ENCODE results near the gene PGRMC2. TPM values are rescaled to one million over a fixed set of nuclear protein-coding genes. Genes with fewer than 3 reads are reported as not detected.
"Not testable (repeated sequence)": the region's sequence is repeated elsewhere in the genome, so short reads cannot be mapped to it uniquely, and the experiment has no call there.

The PGRMC2 gene
- total RNA-seq, 1 donor from 2014 or later, result 28.3 TPM

DNA sequence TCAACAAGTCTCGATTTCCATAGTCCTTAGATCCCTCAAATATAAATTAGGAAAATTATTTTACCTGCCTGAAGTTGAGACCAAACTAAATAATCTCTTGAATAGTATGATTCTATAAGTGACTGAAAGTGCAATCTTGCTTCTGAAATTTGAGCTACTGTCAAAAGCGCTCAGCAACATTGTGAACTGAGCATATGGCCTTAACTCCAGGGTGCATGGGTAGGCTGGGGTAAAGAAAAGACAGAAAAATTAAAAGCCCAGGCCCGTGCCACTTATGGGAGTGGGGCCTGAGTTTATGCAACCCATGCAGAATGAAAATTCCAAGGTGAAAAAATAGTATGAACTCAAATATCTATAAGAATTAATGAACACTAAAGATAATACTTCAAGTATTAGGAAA lies 9.8 kb downstream of the PGRMC2 start:
- no peak overlapping the region for H3K27ac Mint-ChIP-seq

DNA sequence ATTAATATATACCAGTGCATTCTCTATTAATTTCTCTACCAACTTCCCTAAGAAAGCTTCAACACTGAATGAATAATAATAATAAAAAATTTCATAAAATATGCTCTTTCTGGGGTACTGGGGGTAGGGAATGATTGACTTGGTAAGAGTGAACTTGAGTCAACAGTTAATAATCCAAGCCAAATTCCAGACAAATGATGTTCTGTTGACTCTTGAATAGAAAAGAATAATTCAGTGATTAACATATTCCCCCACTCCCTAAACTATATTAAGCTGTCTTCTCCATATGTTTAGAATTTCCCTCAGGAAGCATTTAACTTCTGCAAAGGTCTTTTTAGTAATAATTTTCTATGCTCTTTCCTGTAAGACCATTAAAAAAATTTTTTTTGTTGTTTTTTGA lies 12.3 kb downstream of the PGRMC2 start:
- CTCF ChIA-PET, result no interaction called here
- Mint-ChIP-seq H3K36me3 (ENCODE audit: low read depth) (peaks cover 26% of the 10 kb centered on the region), H3K27me3 (no peaks in the 10 kb centered on the region), H3K9me3 (no peaks in the 10 kb centered on the region), H3K4me1 (no peaks in the 10 kb centered on the region), H3K4me3 (no peak overlapping the region), H3K27ac (no peak overlapping the region)
- DNase-seq (no peak), ATAC-seq (ENCODE audit: low read depth) (no peak)
- POLR2A ChIA-PET, result no interaction called here
- intact Hi-C loops (cut with micrococcal nuclease), result no loop called here
- TF ChIP-seq, protein P1, sequence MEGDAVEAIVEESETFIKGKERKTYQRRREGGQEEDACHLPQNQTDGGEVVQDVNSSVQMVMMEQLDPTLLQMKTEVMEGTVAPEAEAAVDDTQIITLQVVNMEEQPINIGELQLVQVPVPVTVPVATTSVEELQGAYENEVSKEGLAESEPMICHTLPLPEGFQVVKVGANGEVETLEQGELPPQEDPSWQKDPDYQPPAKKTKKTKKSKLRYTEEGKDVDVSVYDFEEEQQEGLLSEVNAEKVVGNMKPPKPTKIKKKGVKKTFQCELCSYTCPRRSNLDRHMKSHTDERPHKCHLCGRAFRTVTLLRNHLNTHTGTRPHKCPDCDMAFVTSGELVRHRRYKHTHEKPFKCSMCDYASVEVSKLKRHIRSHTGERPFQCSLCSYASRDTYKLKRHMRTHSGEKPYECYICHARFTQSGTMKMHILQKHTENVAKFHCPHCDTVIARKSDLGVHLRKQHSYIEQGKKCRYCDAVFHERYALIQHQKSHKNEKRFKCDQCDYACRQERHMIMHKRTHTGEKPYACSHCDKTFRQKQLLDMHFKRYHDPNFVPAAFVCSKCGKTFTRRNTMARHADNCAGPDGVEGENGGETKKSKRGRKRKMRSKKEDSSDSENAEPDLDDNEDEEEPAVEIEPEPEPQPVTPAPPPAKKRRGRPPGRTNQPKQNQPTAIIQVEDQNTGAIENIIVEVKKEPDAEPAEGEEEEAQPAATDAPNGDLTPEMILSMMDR (IDR thresholded peaks at IDR 0.05), result no peak

More for the DNA sequence above, 9.8 kb downstream of the PGRMC2 start:
- no peaks in the 10 kb centered on the region for H3K9me3 Mint-ChIP-seq
- intact Hi-C loops (cut with micrococcal nuclease), result no loop called here
- no peaks in the 10 kb centered on the region for H3K27me3 Mint-ChIP-seq
- H3K4me1 Mint-ChIP-seq, result peaks cover 8% of the 10 kb centered on the region
- no peak overlapping the region for H3K4me3 Mint-ChIP-seq
- ATAC-seq (ENCODE audit: low read depth) (no peak), DNase-seq (no peak)
- CTCF ChIA-PET, result no interaction called here
- POLR2A ChIA-PET, result no interaction called here
- peaks cover 8% of the 10 kb centered on the region for H3K36me3 Mint-ChIP-seq (ENCODE audit: low read depth)
- TF ChIP-seq, protein P1 (IDR thresholded peaks at IDR 0.05), result no peak

DNA sequence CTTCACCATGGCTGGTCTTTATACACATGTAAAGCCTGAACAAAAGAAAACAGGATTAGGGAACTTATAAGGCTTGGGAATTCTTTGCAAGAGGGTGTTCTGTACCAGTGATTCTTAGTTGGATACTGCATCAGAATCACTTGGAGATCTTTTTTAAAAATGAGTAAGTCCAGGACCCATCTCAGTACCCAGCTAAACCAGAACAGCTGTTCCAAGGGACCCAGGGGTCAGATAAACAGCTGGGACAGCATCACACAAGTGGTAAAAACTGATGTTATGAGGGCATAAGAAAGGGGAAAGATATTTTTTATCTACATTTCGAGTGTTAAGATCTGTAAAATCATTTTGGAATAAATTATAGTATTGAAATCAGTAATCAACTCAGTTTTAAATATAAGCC lies 16.1 kb downstream of the PGRMC2 start:
- no peaks in the 10 kb centered on the region for H3K4me1 Mint-ChIP-seq
- POLR2A ChIA-PET, result no interaction called here

DNA sequence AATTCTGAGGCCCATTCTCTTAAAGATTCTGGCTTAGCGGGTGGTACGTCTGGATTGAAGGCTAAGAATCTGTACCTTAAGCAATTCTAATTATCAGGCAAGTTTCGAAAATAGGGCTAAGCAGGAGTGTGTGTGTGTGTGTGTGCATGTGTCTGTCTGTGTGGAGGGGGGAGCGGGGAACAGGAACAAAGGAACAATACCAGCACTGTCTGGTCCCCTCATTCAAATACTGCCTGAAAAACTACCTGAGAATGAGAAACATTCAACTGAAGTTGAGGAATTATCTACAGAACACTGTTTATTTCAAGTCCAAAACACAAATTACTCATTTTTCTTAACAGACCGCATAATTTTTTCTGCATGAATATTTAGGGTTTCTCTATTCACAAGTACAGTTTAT lies 18.6 kb downstream of the PGRMC2 start:
- CTCF ChIA-PET, result no interaction called here
- peaks cover 8% of the 10 kb centered on the region for H3K9me3 Mint-ChIP-seq
- peaks cover 26% of the 10 kb centered on the region for H3K36me3 Mint-ChIP-seq (ENCODE audit: low read depth)
- H3K4me1 Mint-ChIP-seq, result no peaks in the 10 kb centered on the region
- intact Hi-C loops (cut with micrococcal nuclease), result no loop called here
- DNase-seq (no peak), ATAC-seq (ENCODE audit: low read depth) (no peak)
- no peak overlapping the region for H3K27ac Mint-ChIP-seq
- no peaks in the 10 kb centered on the region for H3K27me3 Mint-ChIP-seq
- POLR2A ChIA-PET, result no interaction called here
- no peak overlapping the region for H3K4me3 Mint-ChIP-seq
- TF ChIP-seq, protein P1 (IDR thresholded peaks at IDR 0.05), result no peak

More for the DNA sequence above, 16.1 kb downstream of the PGRMC2 start:
- no peak for DNase-seq
- peaks cover 29% of the 10 kb centered on the region for H3K36me3 Mint-ChIP-seq (ENCODE audit: low read depth)
- intact Hi-C loops (cut with micrococcal nuclease), result no loop called here
- TF ChIP-seq, protein P1 (IDR thresholded peaks at IDR 0.05), result no peak
- no peaks in the 10 kb centered on the region for H3K27me3 Mint-ChIP-seq
- CTCF ChIA-PET, result no interaction called here
- H3K27ac Mint-ChIP-seq, result no peak overlapping the region
- ATAC-seq (ENCODE audit: low read depth), result no peak
- H3K9me3 Mint-ChIP-seq, result no peaks in the 10 kb centered on the region
- H3K4me3 Mint-ChIP-seq, result no peak overlapping the region

DNA sequence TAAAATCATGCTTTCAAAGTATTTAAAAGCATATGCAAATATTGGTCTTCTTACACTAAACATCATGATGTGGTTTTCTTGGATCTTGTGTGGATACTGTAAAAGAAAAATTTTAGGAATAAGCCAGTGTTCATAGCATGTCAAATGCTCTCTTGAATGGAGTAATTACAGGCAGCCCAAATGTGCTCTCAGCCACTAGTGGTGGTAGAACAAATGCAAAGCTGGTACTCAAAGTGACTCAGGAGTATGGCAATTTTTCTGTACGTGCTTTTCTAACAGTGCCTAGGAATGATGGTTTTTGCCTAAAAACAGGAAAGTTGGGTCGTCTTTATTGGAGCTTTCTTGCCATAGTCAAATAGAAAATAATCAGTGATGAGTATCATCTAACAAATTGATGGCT lies 19.9 kb downstream of the PGRMC2 start:
- Mint-ChIP-seq H3K4me1 (no peaks in the 10 kb centered on the region), H3K27ac (no peak overlapping the region), H3K36me3 (ENCODE audit: low read depth) (peaks cover 20% of the 10 kb centered on the region), H3K27me3 (no peaks in the 10 kb centered on the region), H3K9me3 (peaks cover 8% of the 10 kb centered on the region), H3K4me3 (no peak overlapping the region)
- POLR2A ChIA-PET, result no interaction called here
- CTCF ChIA-PET, result no interaction called here
- ATAC-seq (ENCODE audit: low read depth) (no peak), DNase-seq (no peak)
- intact Hi-C loops (cut with micrococcal nuclease), result no loop called here
- TF ChIP-seq, protein P1 (IDR thresholded peaks at IDR 0.05), result no peak

DNA sequence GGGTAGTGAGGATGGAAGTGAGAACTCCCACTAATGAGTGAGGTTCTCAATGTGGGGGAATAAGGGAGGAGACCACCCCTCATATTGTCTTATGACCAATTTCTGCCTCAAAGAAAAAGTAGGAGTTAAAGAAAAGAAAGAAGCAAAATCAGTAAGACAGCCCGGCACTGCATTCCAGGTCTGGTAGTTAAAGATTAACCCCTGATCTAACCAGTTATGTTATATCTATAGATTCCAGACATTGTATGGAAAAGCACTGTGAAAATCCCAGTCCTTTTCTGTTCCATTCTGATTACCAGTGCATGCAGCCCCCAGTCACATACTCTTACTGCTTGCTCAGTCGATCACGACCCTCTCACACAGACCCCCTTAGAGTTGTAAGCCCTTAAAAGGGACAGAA lies 20.4 kb downstream of the PGRMC2 start:
- intact Hi-C loops (cut with micrococcal nuclease); H3K27me3 Mint-ChIP-seq; H3K9me3 Mint-ChIP-seq; H3K4me1 Mint-ChIP-seq; CTCF ChIA-PET; H3K4me3 Mint-ChIP-seq; POLR2A ChIA-PET; ATAC-seq (ENCODE audit: low read depth); DNase-seq; H3K27ac Mint-ChIP-seq: not testable (repeated sequence)
- peaks cover 16% of the 10 kb centered on the region for H3K36me3 Mint-ChIP-seq (ENCODE audit: low read depth)

DNA sequence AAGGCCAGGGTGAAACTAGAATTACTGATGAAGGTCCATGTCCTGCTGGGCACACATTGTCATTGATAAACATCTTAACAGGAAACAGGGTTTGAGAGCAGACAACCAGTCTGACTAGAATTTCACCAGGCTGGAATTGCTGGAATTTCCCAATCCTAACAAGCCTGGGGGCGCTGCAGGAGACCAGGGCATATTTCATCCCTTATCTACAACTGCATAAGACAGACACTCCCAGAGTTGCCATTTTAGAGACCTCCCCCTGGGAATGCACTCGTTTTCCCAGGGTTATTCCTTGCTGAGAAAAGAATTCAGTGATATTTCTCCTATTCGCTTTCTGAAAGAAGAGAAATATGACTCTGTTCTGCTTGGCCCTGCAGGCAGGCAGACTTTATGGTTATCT lies 22.1 kb downstream of the PGRMC2 start:
- DNase-seq; H3K4me3 Mint-ChIP-seq; CTCF ChIA-PET; H3K9me3 Mint-ChIP-seq; POLR2A ChIA-PET; H3K27ac Mint-ChIP-seq; ATAC-seq (ENCODE audit: low read depth); H3K4me1 Mint-ChIP-seq; H3K27me3 Mint-ChIP-seq; H3K36me3 Mint-ChIP-seq (ENCODE audit: low read depth); intact Hi-C loops (cut with micrococcal nuclease): not testable (repeated sequence)

DNA sequence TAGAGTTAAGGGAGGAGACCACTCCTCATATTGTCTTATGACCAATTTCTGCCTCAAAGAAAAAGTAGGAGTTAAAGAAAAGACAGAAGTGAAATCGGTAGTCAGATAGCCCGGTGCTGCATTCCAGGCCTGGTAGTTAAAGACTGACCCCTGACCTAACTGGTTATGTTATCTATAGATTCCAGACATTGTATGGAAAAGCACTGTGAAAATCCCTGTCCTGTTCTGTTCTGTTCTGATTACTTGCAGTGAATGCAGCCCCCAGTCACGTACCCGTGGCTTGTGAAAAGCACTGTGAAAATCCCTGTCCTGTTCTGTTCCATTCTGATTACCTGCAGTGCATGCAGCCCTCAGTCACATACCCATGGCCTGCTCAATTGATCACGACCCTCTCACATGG lies 27.7 kb downstream of the PGRMC2 start:
- H3K27ac Mint-ChIP-seq; DNase-seq; H3K4me1 Mint-ChIP-seq; ATAC-seq (ENCODE audit: low read depth); H3K36me3 Mint-ChIP-seq (ENCODE audit: low read depth); H3K9me3 Mint-ChIP-seq; H3K4me3 Mint-ChIP-seq; CTCF ChIA-PET; intact Hi-C loops (cut with micrococcal nuclease); POLR2A ChIA-PET: not testable (repeated sequence)
- H3K27me3 Mint-ChIP-seq, result peaks cover 11% of the 10 kb centered on the region

Data from activated B cell treated with CpG ODN at 0.5 μM for 24 hours (primary cell).